Stimulated activated CD4-positive, alpha-beta T cell treated with anti-CD3 and anti-CD28 coated beads, Interleukin-2, amount 100 ng/mL, for 4 hours (primary cell): Measurements from ENCODE around the gene SPINK6.

Experiments
- DNase-seq: peaks from one replicate; pipeline ENCODE4 v3.0.0-alpha.2; 2020; ENCODE audit warnings: low read depth

The SPINK6 gene

DNA sequence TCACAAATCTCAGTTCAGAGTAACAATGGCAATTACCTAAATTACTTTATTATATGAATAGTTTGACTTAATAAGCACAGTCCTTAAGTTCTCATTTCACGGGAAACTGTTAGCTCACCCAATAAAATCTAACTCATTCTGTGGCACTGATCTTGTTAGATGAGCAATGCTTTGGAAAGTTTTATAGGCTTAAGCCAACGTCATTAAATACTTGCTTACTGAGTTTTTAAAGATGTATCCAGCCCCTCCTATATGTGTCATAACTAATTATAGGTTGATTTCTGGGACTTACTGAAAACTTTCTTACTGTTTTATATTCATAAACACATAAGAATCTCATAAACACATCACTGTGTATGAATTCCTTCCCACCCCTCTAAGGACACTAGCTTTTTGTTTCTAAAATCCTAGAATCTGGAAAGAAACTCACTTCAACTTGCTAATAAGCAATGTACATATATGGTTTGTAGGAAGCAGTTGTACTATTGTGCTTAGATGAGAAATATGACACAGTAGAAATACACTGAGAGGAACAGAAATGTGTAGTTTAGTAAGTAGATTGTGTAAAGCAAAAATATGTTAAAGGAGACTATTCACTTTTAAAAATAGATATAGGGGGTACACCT is 21.4 kb downstream of the SPINK6 start:
- DNase-seq = no peak

DNA sequence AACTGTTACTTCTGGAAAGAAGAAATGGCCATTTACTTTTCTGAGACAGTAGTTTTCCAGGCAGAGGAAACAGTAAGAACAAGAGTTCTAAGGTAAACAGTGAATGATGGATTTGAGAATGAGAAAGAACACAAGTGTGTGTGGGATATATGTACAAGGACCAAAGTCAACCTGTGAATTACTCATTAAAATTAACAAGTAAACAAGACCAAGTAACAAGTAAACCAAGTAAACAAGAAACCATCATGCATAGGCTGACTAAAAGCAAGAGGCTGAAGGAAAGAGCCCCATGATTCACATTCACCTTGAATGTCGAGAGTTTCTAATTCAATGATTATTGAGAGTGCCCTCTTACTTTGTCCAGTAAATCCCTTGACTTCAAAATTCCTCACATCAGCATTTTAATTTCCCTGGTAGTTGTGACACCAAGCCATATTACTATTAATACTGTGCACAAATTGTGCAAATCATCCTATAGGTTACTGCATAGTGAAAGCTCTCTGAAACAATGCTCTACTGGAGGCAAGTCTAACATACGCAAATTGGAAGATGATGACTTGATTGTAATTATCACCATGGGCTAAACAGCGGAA is 25.6 kb downstream of the SPINK6 start:
- DNase-seq = no peak

DNA sequence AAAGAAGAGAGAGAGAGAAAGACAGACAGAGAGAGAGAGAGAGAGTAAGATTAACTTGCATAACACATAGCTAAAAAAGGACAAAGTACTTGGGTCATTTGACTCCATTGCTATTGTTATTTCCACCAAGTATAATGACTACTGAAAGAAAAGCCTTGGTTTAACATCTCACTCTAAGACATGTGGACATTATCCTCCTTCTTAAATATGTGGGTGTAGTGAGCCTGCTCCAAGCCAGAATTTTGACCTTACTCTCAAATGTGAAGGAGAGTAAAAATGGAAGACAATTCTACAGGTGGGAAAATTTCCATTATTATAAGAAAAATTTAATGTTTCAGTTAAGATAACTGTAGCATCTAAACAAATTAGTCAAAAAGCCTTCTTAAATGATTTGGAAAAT is 27.0 kb downstream of the SPINK6 start:
- no peak for DNase-seq

DNA sequence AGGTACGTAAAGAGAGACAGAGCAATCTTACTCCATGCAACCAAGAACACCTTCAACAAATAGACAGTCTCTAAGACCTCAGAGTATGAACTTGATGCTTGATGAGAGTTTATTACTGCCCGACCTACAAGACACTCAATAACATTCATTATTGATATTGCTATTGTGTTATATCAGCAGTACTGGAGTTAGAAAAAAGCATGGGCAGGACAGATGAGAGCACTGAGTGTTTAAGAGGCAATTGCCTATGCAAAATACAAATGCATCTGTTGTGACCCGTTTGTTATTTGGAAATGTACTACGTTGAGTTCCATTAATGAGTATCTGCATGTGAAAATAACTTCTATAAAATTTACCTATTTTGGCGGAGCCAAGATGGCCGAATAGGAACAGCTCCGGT is 27.4 kb downstream of the SPINK6 start:
- DNase-seq = no peak

DNA sequence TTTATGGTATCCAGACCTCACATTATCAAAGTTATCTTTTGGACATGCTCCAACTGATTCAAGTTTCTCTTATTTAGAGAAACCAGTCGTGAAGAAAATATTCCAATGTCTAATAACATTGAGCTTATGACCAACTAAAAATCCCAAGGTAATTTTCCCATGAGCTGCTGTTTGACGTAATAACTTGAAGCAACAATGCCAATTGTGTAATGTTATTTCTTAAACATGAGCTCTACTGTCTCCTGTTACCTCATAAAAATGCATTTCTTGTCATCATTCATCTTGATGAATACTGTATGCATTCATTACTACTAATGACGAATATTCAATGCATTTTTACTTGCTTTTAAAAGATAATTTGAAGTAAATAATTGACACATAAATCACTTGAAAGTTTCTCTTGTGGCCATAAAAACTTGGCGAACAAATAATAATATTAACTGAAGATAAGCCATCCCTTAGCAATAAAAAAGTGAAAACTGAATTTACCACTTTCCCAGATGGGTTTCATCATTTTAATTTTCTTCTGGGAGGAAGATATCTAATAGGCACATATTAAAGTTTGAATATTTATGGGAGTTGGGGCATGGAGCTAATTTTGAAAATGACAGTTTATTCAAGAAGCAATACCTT is 35.1 kb downstream of the SPINK6 start:
- DNase-seq = no peak

DNA sequence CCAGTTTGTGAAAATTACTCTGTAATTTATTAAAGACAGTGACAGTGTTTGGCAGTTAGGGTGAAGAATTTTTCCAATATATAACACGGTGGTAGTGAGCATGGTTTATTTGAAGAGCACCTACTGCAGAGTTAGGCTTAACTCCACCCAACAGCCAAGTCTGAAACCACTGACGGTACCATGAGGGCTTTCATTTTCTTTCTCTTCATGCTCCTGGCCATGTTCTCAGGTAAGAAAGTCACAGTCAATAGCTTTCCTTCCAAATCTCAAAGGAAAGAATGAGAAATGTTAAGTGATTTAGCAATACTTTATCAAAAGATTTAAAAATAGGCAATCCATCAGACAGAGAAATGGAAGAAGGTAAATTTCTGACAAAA is 35.6 kb downstream of the SPINK6 start, which contains the start of gene MARCOL:
MARCOL (plus strand) TSS at position 108 of the 377 bp plus-strand sequence; CDS start at position 181, 73 bp downstream.
- DNase-seq = no peak

DNA sequence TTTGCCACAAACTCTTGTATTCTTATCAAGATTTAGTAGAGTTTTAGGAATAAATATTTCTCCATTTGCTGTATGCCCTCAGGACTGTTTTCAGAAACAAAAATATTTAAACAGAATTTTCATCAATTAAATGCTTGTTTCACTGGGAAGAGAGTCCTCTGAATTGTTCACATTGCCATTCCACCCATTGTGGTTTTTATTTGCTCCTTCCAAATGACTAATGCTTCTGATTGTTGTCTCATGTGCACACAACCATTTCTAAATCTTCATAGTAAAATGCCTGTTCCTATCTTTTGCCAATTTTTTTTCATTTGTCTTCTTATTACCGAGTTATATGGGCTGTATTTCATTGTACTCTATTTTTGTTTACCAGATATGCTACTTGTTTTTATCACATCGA is 46.1 kb downstream of the SPINK6 start:
- no peak for DNase-seq

DNA sequence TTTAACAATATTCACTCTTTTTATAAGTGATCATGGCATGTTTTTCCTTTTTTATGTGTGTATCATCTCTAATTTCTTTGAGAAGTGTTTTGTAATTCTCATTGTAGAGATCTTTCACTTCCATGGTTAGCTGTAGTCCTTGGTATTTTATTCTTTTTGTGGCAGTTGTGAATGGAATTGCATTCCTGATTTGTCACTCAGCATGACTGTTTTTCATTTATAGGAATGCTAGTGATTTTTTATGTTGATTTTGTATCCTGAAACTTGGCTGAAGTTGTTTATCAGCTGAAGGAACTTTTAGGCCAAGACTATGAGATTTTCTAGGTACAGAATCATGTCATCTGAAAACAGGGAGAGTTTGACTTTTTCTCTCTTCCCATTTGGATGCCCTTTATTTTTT is 52.6 kb downstream of the SPINK6 start:
- no peak for DNase-seq

DNA sequence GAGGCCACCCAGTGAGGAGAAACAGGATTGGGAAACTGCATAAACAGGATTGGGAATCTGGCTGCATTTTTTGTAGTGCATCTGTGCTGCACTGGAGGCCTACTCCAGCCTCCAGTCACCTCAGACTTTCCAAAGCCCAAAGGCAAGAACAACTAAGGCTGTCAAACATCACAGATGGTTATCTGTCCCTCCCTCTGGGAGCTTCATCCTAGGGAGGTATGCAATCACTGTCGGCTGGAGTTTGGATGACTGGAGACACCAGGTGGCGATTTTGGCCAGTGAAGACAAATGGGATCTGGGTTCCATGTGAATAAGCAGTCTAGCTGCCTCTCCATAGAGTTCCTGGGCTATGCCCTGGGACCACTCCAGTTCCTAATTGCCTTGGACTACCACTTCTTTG is 56.4 kb downstream of the SPINK6 start:
- DNase-seq = no peak

DNA sequence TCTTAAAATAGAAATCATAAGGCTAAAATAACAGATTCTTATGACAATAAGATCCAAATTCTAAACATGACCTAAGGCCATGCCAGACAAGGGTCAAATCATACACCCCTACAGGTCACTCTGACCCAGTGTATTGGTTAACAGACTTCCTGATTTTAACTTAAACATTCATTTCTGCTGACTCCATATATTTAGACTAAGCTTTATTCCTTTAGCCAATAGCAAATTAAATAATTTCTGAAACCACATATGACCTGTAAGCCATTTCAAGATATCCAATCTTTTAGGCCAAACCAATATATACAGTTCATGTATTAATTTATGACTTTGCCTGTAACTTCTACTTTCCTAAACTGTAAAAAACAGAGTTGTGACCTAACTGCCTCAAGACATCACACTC is 58.4 kb downstream of the SPINK6 start:
- no peak for DNase-seq
